Kidney (tissue), 14 donors: ENCODE measurements around the gene ERGIC1. TPM values are rescaled to one million over a fixed set of nuclear protein-coding genes. Genes with fewer than 3 reads are reported as not detected.

Experiments used
- DNase-seq, 5 donors: peaks; one replicate each; pipeline ENCODE4 v3.0.0-alpha.2; 2013 to 2020
- FAIRE-seq: peaks from 2 replicates; lab custom pipeline; 2012; peaks lifted over from hg19 to GRCh38; lab: Jason Lieb, UNC
- H3K27ac ChIP-seq, 2 donors: one replicate each; pipeline ENCODE4 v1.7.0; 2013; ENCODE audit warnings: low read depth in 2 of 2, low read length in 2 of 2, inconsistent platforms in 1 of 2
- H3K27me3 ChIP-seq: one replicate; pipeline ENCODE4 v1.7.1; 2013; ENCODE audit warnings: low read length, inconsistent platforms; ENCODE audit not compliant: control insufficient read depth, insufficient read depth
- H3K36me3 ChIP-seq, 3 donors: one replicate each; pipeline versions ENCODE4 v1.7.0 to v1.7.1; 2013; ENCODE audit warnings: low read length in 3 of 3, control low read depth in 1 of 3, inconsistent platforms in 1 of 3; ENCODE audit not compliant: insufficient read depth in 3 of 3, control insufficient read depth in 2 of 3
- H3K4me1 ChIP-seq, 3 donors: one replicate each; pipeline versions ENCODE4 v1.7.0 to v1.7.1; 2013; ENCODE audit warnings: low read length in 3 of 3, inconsistent platforms in 1 of 3, low read depth in 1 of 3; ENCODE audit not compliant: control insufficient read depth in 2 of 3, insufficient read depth in 2 of 3
- H3K4me3 ChIP-seq, 3 donors: one replicate each; pipeline versions ENCODE4 v1.7.0 to v1.8.1; 2013; ENCODE audit warnings: low read length in 3 of 3, control low read depth in 1 of 3, inconsistent platforms in 1 of 3
- H3K9ac ChIP-seq, 3 donors: one replicate each; pipeline versions ENCODE4 v1.7.0 to v1.7.1; 2013; ENCODE audit warnings: low read length in 3 of 3, control low read depth in 1 of 3, inconsistent platforms in 1 of 3
- H3K9me3 ChIP-seq, 3 donors: one replicate each; pipeline versions ENCODE4 v1.7.0 to v1.7.1; 2013; ENCODE audit warnings: low read length in 3 of 3, control low read depth in 1 of 3, inconsistent platforms in 1 of 3; ENCODE audit not compliant: control insufficient read depth in 2 of 3, insufficient read depth in 1 of 3
- intact Hi-C: fragments of 100-400 bp; cut with DNase I; formaldehyde crosslinking; loops from one replicate; pipeline ENCODE4 v1.11.1; 2022
- polyA plus RNA-seq: library from polyadenylated mRNA; stranded (reverse); fragments of 350-450 nt; fragmentation: Illumina TruSeq; extraction: RNeasy Lipid Tissue Mini Kit (QIAGEN cat#74804); gene quantifications from one replicate; pipeline ENCODE4 v1.2.3, GENCODE V29; 2014; ENCODE audit warnings: low read depth, low replicate concordance; ENCODE audit not compliant: insufficient read depth
- total RNA-seq: library from RNA; stranded (reverse); fragmentation: NEBNext Ultra II Directional; extraction: Animal tissue kit (Norgen Biotek cat#: 25700); gene quantifications from one replicate; pipeline ENCODE4 v1.2.1, GENCODE V29; 2021
- TF ChIP-seq, protein P1 (sequence below): IDR thresholded peaks from 3 replicates; pipeline ENCODE4 v1.5.1; 2012; ENCODE audit warnings: mild to moderate bottlenecking, moderate library complexity, borderline replicate concordance; ENCODE audit not compliant: insufficient read depth; ENCODE audit errors: extremely low read depth
- donor health status: control.
- donor health status: control.
- donor health status: control.
- donor health status: control.
- donor health status: control.
- donor health status: DM: yes; HTN: yes; CAD: no.
- donor health status: Normal renal cell carcinoma (clear cell type).

The ERGIC1 gene
- total and polyA plus RNA-seq, 2 donors from 2014 or later = 88.0 to 183 TPM

DNA sequence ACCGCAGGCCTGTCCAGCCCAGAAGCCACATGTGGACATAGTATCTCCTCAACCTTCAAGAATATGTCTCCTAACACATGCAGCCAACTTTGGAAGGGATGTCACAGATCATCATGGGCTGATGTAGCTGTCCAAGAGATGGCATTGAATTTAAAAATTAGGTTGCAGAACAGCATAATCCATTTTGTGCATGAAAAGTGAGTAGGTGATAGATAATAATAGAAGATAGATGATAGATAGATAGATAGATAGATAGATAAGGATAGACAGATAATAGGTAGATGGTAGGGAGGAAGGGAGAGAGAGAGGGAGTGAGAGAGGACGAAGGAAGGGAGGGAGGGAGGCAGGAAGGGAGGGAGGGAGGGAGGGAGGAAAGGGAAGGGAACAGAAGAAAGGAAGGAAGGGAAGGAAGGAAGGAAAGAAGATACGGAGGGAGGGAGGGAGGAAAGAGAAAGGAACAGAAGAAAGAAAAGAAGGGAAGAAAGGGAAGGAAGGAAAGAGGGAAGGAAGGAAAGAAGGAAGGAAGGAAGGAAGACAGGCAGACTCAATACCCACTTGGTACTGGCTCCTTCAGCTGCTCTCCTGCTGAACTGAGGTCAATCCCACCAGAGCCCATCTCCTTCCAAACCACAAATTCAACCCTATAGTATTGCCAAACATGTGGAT lies 28.9 kb upstream of the ERGIC1 start:
- H3K9me3 ChIP-seq = peaks cover 0 to 4% (median 0%) of the 10 kb centered on the region in 3 donors
- peaks cover 0 to 3% (median 3%) of the 10 kb centered on the region in 3 donors for H3K4me1 ChIP-seq
- no peak for DNase-seq
- intact Hi-C loops = no loop called here
- no peak for FAIRE-seq
- H3K9ac ChIP-seq = no peak overlapping the region
- H3K27ac ChIP-seq = no peak overlapping the region
- TF ChIP-seq, protein P1, sequence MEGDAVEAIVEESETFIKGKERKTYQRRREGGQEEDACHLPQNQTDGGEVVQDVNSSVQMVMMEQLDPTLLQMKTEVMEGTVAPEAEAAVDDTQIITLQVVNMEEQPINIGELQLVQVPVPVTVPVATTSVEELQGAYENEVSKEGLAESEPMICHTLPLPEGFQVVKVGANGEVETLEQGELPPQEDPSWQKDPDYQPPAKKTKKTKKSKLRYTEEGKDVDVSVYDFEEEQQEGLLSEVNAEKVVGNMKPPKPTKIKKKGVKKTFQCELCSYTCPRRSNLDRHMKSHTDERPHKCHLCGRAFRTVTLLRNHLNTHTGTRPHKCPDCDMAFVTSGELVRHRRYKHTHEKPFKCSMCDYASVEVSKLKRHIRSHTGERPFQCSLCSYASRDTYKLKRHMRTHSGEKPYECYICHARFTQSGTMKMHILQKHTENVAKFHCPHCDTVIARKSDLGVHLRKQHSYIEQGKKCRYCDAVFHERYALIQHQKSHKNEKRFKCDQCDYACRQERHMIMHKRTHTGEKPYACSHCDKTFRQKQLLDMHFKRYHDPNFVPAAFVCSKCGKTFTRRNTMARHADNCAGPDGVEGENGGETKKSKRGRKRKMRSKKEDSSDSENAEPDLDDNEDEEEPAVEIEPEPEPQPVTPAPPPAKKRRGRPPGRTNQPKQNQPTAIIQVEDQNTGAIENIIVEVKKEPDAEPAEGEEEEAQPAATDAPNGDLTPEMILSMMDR = no peak
- H3K4me3 ChIP-seq = no peak overlapping the region
- no peaks in the 10 kb centered on the region for H3K36me3 ChIP-seq
- H3K27me3 ChIP-seq = no peaks in the 10 kb centered on the region

DNA sequence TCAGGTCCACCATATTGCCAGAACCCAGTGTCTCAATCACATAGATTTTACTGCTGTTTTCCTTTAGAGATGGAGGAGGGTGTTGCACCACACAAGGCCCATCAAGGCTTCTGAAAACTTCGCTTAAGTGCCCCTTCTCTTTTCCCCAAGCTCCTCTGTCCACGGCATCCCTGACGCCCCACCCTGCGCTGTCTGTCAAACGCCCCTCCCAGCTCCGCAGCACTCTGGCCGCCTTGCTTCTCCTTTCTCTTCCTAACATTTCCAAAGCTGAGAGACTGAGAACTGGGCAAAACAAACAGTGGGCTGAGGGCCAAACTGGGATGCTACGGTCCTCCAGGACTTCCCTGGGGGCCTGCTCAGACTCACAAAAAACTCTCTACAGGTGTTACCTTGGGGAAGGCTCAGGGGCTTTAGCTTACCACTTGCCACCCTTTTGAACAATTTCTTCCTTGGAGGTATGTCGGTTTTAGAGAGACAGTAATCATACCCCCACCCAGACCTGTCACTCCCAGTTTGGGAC lies 28.3 kb upstream of the ERGIC1 start:
- Histone ChIP-seq H3K9me3 (peaks cover 0 to 4% (median 0%) of the 10 kb centered on the region in 3 donors), H3K4me1 (peaks cover 0 to 3% (median 3%) of the 10 kb centered on the region in 3 donors), H3K4me3 (no peak overlapping the region), H3K27me3 (no peaks in the 10 kb centered on the region), H3K36me3 (no peaks in the 10 kb centered on the region), H3K27ac (no peak overlapping the region), H3K9ac (no peak overlapping the region)
- DNase-seq (no peak), FAIRE-seq (no peak)
- TF ChIP-seq, protein P1 = no peak
- intact Hi-C loops = no loop called here

DNA sequence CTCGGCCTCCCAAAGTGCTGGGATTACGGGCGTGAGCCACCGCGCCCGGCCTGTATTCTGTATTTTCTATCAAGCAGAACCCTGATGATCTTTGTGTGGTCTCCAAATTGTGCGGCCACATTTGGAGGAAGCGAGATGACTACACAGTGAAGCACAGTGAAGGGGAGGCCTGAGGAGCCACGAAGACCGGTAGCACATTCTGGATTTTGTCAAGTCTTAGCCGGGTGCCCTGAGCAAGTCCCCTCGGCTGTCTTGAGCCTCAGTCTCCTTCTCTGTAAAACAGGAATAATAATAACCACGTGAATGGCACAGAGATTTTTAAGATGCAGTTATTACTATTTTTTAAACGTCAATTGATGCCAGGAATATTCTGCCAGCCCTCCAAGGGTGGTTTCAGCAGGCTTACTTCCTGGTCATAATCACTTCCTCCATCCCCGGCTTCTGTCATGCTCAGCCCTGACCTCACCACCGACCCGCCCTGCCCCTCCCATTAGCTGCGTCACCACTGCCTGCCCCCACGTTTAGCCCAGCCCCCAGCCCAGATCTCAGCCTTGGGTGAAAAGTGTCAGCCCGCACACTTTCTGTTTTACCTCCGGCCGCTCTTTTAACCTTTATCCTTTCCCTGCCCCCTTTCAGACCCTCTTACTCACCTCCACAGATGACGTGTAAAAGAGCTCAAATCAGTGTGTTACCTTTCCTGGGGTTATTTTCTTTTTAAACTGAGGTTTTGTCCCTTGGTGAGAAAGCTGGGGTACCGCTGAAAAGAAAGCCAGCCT lies 27.0 kb upstream of the ERGIC1 start:
- intact Hi-C loops = no loop called here
- Histone ChIP-seq H3K9ac (peak overlapping the region in 2 of 3 donors; percentile 41 to 68), H3K36me3 (no peaks in the 10 kb centered on the region), H3K27me3 (no peaks in the 10 kb centered on the region), H3K4me3 (peak overlapping the region; percentile 20 to 42 (median 35)), H3K9me3 (peaks cover 0 to 4% (median 0%) of the 10 kb centered on the region in 3 donors), H3K4me1 (peaks cover 0 to 3% (median 3%) of the 10 kb centered on the region in 3 donors), H3K27ac (peak overlapping the region; percentile 79 to 97)
- TF ChIP-seq, protein P1 = no peak
- FAIRE-seq = no peak
- peak; percentile 75 to 97 (median 88) for DNase-seq
